GDM1 (cell line): Measurements from ENCODE around the gene GALNT2.

Experiments used
- DNase-seq: peaks from one replicate; lab custom pipeline; 2025; lab: John Stamatoyannopoulos, UW

Gene GALNT2

DNA sequence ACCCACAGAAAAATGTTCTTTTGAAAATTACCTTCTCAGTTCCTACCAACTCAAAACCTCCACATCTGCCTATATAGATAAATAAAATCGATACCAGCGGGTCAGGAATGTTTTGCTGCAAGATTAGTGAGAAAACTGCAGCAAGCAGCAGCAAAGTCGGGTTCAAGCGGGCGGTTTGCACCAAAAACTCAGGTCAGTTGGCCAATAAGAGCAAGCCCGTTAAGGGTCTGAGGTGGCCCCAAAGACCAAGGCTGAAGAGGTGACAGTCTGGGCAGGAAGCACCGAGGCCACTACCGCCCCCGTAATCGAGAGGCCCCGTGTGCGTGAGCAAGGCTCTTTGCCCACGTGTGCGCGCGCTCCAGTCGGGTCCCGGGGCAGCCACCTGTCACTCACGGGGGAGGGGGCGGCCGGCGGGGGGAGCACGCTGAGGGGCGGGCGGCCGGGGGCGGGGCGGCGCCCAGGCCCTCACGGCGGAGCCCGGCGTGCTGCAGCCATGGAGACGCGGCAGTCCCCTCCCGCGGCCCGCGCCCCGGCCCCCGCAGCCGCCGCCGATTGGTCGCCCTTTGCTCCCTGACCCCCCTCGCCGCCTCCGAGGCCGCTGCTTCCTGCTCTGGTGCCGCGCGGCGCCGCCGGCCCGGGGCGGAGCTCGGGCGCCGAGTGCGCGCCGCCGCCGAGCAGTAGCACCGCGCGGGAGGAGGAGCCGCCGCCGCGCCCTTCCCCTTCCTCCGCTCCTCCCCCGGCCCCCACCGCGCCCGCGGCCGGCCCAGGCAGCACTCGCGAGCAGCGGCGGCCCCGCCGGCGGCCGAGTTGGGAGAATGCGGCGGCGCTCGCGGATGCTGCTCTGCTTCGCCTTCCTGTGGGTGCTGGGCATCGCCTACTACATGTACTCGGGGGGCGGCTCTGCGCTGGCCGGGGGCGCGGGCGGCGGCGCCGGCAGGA, at the start of gene GALNT2:
Gene GALNT2, plus strand, starts transcription at position 773 of the 939 bp plus-strand sequence. Its CDS starts 43 bp downstream, at position 816.
- DNase-seq = peak; percentile 92

DNA sequence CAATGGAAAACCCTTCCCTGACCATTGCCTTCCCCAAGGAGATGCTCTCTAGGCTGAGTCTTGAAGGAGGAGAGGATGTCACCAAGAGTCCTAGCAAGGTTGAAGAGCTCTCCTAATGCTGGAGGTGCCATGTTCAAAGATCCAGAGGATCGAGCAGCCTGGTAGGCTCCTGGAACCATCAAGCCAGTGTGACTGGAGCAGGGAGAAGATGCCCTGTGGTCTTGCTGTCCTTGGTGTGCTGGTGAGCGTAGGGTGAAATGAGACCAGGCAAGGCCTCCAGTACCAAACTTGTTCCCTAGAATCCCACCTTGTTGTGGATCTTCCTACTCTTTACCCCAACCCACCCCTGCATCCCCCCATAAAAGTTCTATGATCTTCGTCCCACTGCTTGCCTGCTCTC, 46.6 kb upstream of the GALNT2 start:
- no peak for DNase-seq

DNA sequence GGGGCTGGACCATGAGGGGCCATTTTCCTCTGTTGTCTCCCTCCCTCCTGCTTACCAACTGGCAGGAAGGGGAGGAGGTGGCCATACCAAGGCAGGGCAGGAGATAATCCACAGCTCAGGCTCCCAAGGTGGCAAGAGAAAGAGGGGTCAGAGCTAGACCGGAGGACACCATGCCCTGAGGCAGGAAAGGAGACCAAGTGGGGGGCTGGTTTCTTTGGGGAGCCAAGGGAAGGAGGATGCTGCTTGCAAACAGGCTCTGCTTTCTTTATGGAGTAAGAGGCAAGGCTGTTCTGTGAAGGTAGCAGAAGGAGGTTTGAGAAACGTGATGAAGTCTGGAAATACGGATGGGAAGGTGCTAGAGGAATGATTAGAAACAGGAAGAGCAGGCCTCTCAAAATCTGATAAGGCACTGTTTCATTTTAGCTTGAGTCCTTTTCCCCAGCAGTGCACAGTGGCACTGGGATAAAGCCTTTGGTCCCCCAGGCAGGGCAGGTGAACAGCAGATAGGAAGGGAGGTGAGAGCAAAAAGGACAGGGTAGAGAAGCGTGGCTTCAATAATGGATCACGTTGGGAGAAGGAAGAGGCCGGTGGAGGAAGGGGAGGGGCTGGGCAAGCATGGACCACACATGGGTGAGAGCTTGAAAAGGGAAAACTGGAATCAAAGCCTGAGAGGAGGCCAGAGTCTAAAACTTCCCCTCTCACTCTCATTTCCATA, 44.2 kb upstream of the GALNT2 start:
- no peak for DNase-seq

DNA sequence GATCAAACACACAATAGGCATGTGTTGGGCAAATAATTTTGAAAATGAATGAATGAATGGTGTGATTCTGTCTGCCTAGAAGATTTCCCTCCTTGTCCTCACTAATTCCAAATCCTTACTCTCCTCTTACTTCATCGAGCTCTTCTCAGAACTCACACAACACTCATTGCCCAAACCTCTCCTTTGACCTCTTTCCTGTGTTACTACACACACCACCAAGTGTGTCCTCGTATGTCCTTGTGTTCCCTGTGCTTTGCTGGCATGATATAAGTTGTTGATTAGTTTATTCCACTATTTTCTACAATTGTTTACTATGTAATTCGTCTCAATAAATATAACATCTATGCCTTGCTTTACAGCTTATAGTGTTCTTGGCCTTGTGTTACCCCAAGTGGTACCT, 41.4 kb upstream of the GALNT2 start:
- DNase-seq = no peak

DNA sequence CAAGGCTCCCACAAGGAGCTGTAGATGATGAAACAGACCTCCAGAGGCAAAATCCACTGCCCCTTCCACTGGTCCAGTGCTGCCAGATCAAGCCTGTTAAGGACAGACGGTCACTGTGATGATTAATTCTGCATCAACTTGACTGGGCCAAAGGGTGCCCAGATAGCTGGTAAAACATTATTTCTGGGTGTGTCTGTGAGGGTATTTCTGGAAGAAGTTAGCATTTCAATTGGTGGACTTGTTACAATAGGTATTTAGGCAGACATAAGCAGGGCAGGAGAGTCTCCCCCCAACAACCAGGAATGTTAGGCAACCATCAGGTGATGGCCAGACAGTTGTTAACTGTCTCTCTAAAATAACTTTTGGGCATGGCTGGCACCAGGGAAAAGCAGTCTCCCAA, 40.9 kb upstream of the GALNT2 start:
- no peak for DNase-seq

DNA sequence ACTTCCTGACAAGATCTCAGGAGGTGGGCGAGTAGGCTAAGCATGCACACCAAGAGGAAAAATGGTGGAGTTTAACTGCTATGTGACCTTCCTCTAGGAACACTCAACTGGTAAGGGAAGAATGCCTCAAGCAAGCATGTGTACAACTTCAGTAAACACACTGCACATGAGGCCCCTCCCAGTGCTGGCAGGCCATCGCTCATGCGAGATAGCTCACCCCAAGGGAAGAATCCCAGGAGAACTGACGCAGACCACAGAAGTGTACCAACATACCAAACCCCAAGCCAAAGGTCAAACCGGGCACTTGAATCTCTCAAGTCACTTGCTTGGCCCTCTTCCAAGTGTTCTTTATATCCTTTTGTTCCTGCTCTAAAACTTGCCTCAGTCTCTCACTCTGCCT, 40.5 kb upstream of the GALNT2 start:
- DNase-seq = no peak

DNA sequence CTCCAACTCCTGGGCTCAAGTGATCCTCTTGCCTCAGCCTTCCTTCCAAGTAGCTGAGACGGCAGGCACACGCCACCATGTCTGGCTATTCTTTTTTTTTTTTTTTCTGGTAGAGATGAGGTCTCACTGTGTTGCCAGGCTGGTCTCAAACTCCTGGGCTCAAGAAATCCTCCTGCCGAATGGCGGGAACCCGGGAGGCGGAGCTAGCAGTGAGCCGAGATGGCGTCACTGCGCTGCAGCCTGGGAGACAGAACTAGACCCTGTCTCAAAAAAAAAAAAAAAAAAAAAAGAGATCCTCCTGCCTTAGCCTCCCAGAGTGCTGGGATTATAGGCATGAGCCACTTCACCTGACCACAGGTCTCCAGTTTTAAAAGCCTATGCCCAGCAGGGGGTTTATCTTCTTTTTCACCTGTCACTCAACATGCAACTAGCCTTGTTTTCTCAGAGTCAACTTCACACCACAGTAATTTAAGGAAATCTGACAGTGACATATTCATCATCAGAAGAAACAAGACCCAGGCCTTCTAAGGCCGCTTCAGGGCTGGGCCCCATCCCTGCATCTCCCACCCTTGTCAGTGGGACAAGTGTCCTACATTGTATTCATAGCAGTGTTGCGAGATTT, 38.3 kb upstream of the GALNT2 start:
- no peak for DNase-seq

DNA sequence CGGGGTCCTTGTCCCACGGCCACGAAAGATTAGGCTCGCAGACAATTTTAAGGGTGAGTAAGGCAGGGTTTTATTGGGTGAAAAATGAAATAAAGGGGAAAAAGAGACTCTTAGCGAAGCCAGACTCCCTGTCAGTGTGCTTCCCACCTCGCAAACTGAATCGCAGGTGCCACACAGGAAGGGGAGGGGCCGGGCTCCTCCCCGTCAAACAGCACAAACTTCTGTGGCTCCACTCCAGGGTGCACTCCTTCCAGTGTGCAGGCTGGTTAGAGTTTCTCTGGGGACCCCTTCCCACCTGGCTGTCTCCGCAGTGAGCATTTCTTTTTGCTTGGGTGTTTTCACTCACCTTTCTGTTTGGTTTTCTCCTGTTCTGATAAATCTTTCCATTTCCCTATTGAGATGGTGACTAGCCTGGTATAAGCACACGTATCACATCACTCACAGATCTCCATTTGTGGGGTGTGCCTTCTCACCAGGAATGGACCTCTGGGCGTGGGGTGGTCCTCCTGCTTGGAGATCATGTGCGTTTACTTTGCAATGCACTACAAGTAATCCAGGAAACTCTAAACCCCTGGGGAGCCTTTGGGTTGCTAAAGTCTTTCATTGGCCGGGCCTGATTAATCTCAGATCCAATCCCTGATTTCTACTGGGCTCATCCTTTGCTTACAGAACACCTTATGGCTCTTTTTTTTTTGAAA, 37.6 kb upstream of the GALNT2 start:
- no peak for DNase-seq

DNA sequence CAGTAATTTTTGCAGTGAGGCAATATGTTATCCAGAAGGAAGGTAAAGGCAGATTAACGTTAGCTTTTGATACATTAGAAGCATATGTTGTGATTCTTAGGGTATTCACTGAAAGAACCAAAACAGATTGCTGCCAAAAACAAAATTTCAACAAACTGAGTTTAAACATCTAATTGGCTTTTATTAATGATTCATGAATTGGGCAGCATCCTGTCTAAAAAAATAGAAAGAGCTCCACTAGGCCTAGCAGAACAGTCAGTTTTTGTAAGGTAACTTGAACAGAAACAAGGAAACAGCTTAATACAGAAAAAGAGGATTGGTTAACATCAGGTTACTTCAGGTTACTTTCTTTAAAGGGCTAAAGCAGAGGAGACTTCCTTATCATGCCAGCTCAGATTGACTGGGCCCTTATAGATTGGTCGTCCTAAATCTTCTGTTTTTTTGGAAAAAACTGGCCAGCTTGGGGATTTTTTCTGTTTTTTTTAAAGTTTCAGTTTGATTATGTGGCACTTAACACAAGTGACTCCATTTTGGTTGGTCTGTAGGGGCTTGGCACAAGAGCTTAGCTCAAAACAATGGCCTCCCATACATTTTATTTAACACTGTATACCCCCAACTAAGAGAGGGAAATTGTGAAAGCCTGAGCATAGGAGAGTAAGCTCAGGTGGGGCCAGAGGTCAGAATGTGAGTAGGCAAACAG, 36.8 kb upstream of the GALNT2 start:
- DNase-seq = no peak

DNA sequence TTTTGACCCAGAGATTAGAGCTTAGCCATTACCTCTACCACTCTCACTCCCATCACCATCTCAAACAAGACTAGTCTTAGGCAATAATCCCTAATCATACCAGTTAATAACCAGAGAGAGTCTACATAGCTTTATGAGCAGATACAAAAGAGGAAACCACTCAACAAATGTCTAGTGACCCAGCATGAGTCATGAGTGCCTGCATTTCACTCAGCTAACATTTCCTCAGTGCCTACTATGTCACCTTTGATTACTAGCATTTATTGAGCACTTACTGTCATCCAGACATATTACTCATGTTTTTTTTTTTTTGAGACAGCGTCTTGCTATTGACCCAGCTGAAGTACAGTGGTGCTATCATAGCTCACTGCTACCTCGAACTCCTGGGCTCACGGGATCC, 35.9 kb upstream of the GALNT2 start:
- DNase-seq = no peak

DNA sequence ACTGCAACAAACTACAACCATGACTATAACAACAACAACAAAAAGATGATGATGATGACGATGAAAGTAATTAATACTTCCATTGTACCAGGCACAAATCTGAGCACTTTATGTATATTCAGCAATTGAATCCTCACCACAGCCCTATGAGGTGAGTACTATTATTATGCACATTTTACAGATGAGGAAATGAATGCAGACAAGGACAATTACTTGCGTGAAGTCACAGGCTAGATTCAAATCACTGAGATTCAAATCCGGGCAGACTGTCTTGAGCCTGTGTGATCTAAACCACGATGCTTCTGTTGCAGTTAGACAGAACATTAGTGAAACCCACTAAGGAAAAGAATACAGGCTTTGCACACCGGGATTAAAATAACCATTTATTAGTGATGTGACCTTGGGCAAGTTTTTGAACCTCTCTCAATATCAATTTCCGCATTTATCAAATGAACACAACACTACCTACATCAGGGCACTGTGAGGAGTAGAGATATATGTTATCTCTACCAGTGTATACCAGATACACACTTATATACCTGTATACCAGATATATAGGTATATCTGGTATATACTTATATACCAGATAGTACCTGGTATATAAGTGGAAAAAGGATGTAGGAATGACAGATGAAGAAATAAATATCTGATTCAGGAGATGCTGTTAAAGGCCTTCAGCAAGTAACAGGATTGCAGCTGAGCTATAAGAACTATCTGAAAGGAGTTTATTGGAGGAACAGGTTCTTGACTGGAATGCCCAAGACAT, 34.3 kb upstream of the GALNT2 start:
- no peak for DNase-seq

DNA sequence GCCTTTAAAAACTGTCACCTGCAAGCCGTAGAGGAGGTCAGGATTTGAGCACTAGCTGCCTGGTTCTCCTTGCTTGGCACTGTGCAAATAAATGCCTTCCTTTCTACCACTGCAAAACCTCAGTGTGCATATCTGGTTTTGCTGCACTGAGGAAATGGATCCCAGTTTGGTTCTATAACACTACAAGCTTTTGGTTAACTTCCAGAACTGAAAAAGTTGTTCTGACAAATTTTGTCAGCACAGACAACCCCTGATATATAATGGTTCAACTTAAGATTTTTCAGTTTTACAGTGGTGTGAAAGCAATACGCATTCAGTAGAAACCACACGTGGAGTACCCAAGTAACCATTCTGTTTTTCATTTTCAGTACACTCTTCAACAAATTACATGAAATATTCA, 29.8 kb upstream of the GALNT2 start:
- no peak for DNase-seq

DNA sequence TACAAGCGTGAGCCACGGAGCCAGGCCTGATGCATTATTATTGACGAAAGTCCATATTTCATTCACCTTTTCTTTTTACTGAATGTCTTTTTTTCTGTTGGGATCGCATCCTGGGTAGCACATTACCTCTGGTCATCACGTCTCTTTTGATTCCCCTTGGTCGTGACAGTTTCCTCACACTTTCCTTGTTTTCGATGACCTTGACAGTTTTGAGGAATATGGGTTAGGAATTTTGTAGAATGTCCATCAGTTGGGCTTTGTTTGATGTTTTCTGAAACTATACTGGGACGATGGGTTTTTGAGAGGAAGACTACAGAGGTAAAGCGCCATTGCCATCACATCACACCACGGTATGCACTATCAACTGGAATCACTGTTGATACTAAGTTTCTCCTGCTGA, 26.6 kb upstream of the GALNT2 start:
- no peak for DNase-seq

DNA sequence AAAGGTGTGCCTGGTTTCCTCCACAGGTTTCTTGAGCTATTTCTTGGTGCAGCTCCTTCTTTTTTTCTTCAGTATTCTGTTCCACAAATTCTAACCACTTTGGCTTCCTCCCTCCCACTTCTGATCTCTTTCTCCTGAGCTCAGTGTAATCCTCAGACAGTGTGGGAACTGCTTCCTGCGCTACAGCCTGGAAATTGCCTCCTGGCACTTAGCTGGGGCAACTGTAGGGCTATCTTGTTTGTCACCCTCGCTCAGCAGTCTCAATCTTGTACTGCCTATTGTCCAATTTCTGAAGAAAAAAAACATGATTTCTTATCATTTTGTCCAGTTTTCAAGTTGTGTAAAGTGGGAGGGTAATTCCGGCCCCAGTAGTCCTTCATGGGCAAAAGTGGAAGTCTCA, 24.0 kb upstream of the GALNT2 start:
- no peak for DNase-seq

DNA sequence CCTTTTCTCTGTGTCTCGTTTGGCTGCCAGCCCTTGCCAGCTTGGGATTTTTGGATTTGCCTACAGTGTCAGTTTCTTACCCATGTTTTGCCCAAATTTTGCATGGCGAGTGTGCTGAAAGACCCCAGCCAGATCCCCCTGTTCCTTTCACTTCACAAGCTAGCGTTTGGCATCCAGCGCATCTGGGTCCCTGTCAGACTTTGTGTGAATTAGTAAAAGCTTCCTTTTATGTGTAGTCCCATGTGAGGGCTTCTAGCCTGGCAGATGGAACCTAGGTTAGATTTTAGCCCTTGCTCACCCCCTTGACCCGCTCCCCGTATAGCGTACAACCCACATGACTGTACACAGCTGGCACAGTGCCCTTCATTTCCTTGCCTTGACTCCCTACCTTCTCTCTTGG, 22.3 kb upstream of the GALNT2 start:
- DNase-seq = no peak

DNA sequence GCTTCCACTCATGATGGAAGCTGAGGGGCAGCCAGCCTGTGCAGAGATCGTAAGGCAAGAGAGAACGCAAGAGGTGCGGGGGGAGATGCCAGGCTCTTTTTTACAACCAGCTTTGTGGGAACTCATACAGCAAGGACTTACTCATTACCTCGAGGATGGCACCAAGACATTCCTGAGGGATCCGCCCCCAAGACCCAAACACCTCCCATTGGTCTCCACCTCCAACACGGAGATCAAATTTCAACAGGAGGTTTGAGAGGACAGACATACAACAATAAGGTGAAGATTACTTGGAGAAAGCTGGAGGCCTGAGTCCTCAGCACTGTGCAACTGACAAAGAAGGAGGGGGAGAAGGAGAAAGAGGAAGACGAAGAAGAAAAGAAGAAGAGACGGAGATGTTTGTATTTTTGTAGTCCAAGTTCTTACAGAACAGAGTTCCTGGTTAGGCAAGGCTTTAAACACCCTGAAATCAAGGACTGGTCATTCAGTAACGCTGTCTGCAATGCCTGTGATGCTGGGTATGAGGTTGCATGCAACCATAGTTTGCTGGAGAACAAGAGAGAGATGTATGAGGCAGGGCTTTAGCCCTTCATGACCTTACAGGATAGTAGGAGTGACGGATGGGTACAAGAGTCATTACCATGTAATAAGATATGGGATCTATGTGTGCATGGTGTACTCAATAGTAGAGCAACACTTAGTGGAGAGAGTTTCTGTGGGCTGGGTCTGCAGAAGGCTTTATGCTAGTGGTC, 19.7 kb upstream of the GALNT2 start:
- no peak for DNase-seq

DNA sequence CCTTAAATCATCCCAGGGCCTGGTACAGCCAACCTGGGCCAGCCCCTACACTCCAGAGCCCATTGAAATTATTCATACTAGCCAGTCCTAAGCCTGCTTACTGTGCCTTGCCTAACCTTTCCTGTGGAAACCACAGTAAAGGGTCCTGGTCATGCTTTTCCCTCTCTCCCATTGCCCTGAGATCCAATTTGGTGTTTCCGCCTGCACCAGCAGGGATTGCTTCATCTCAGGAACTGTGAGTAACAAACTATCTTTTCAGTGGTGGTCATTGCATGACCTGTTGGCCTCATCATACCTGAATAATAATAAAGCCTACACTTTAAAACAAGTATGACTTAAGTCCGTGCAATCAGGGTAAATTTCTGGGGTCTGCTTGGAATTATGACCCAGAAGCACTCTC, 18.7 kb upstream of the GALNT2 start:
- DNase-seq = no peak

DNA sequence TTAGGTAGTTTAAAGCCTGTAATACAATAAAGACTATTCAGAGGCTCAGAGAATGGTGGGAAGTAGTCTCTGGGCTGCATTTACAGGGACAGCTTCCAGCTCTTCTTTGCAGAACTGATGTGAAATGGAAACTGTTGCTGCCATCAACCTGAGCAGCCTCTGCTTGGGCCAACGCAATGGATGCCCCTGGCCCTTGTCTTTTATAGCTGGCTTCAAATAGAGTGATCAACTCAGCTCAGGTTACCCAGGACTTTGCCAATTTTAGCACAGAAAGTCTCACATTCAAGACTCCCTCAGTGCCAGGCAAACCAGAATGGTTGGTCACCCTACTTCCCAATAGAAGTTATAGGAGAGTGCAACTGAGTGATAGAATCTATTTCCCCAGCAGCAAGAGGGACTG, 18.1 kb upstream of the GALNT2 start:
- DNase-seq = no peak

DNA sequence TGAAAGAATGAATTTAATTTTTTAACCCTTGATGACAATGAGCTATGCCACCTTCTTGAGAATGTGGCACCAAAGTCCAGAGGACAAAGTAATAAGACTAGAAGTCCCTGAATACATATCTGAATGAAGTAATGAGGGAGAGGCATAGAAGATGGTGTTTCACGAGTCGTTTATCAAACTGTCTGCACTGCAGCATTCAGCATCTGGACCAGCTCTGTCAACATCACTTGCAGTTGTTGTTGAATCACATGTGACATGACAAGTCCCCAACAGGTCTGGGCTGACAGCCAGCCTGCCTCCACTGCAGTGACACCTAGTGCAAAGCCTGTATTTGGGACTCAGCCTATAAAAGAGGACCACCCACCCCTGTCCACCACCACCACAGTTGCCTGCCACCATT, 17.3 kb upstream of the GALNT2 start:
- no peak for DNase-seq
